IPS DF 4.7 (cell line): ENCODE results near the gene NPLOC4.
"Not testable (repeated sequence)": the region's sequence is repeated elsewhere in the genome, so short reads cannot be mapped to it uniquely, and the experiment has no call there.

ENCODE experiments used
- DNase-seq: peaks from one replicate; pipeline ENCODE4 v3.0.0-alpha.2; 2013; ENCODE audit warnings: low spot score; ENCODE audit errors: extremely low read depth

The NPLOC4 gene

DNA sequence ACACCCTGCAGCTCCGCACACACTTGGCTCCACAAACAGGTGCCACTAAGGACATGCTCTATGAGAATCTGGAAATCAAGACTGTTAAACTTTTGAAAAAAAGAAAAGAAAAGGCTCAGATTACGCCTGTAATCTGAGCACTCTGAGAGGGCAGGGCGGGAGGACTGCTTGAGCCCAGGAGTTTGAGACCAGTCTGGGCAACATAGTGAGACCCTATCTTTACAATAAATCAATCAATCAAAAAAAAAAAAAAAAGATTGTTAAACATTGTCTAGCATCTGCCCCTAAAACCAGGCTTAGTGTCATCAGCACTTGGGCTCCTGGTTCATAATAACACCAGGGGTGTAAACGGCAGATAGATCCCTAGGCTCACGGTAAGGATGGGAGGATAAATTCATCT lies 47.3 kb downstream of the NPLOC4 start:
- DNase-seq: no peak

DNA sequence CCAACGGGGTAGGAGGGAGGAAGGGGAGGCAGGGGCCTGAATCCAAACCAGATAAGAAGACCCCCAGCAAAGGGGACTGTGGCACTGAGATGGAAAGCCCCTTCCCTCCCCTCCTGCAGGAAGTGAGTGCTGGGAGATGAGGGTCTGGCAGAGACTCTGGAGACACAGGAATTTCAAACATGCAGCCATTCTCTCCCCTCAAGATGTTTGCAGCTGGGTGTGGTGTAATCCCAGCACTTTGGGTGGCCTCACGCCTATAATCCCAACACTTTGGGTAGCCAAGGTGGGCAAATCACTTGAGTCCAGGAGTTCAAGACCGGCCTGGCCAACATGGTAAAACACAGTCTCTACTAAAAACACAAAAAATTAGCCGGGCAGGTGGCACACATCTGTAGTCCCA lies 50.8 kb downstream of the NPLOC4 start:
- no peak for DNase-seq

DNA sequence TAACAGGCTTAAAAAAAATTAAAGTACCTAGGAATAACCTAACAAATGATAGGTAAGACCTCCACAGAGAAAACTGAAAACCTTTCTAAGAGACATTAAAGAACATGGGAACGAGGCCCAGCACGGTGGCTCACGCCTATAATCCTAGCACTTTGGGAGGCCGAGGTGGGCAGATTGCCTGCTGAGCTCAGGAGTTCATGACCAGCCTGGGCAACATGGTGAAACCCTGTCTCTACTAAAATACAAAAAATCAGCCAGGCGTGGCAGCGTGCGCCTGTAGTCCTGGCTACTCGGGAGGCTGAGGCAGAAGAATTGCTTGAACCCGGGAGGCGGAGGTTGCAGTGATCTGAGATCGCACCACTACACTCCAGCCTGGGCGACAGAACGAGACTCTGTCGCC lies 52.1 kb downstream of the NPLOC4 start:
- not testable (repeated sequence) for DNase-seq

DNA sequence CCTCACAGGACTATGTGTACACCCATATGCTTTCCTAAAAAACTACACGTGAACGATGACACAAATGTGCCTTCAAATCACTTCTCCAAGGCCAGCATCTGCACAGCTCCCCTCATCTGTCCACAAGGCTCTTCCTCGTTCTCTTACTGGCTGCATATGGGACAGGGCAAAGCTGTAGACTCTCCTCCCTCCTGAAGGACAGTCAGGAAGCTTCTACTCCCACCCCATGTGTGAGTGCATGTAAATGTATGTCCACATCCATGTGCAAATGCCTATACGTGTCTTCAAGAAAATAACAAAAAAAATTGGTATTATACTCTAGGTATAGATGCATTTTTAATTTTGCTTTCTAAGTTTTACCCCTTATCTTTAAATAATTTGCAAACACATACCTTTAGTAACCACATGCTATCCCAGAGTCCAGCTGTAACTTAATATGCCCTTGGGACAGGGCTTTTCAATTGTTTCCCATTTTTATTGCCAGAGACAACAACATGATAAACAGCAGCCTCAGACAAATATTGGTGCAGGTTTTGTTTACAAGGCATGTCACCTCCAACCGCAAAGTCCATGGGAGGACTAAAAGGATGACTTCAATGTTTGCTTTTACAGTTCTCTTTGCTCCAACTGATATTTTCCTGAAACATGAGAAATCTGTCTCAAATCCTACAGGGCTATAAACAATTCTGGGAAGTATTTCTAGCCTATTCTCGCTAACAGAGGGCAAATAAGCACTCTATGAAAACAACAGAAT lies 53.1 kb downstream of the NPLOC4 start:
- no peak for DNase-seq

DNA sequence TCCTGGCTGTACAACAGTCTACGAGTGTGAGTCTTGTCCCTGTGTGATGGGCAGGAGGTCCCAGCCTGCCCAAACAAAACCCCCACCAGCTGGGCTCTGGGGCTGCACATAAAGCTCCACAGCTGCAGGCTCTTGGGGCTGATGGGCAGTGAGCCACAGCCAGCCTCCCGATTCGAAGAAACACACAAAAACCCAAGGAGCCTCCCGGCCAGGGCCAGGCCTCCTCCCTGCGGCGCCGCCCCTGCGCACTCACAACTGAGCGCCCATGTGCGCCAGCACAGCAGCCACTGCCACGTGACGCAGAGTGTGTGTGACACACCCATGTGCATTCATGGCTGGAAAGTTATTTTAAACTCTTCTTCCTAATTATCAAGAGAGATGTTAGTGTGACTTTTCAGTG lies 54.2 kb downstream of the NPLOC4 start:
- DNase-seq: no peak

DNA sequence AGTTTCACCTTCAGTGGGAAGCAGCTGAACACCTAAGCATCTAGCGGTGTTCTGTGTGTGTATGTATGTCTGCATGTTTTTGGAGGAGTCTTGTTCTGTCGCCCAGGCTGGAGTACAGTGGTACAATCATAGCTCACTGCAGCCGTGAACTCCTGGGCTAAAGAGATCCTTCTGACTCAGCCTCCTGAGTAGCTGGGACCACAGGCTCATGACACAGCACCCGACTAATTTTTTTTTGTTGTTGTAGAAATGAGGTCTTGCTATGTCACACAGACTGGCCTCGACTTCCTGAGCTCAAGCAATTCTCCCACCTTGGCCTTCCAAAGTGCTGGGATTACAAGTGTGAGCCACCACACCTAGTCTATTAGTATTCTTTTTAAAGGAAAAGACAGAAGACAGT lies 54.6 kb downstream of the NPLOC4 start:
- no peak for DNase-seq

DNA sequence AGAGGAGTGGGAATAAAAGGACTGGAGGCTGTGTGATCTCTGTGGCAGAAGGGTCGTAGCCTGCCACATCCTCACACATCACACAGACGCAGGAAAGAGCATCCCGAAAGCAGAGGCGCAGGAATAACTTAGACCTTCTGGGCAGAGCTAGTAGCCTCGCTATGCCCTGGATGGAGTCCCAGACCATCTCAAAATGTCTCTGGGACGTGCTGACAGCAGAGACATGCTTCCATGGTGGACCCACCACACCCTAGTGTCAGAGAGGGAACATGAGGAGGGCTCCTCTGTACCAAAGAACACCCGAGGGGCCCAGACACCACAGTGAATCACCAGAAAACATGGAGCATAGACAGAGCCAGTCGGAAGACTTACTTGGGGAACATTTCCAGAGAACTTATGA lies 55.2 kb downstream of the NPLOC4 start:
- no peak for DNase-seq

DNA sequence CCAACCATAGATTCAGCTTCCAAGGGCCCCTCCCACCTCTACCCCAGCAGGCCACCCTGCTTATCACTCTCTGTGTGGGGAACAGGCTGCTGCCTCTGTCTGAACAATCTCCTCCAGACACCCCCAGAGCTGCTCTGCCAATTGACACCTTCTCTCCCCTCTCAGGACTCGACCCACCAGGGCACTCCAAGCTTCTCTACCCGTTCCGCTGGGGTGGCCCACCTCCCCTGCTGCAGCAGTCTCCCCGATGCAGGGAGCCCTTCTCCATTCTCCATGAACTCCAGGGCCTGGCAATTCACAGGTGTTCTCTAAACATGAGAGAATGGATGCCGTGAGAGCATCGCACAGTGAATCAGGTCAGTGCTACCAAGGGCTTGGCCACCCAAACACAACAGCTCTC lies 56.4 kb downstream of the NPLOC4 start:
- DNase-seq: no peak

DNA sequence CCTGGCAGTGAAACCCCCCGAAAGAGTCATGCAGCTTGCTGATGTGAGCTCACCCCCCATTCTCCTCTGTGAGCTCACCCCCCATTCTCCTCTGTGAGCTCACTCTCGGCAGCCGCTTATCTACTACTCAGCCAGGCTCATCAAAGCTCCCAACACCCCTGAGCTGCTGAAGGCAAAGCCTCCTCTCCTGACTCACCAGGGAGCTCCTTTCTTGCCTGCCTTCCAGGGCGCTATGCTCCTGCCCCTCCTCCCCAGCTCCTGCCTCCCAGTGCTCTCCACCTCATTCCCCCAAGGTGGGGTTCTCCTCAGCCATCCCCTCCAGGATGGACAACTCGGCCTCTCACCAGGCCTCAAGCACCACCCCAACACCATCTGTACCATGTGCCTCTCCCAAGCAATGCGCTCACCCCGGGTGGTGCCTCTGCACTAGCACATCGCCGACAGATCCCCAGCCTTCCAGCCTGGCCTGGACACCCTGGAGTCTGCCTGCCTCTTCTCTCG lies 57.0 kb downstream of the NPLOC4 start:
- no peak for DNase-seq

DNA sequence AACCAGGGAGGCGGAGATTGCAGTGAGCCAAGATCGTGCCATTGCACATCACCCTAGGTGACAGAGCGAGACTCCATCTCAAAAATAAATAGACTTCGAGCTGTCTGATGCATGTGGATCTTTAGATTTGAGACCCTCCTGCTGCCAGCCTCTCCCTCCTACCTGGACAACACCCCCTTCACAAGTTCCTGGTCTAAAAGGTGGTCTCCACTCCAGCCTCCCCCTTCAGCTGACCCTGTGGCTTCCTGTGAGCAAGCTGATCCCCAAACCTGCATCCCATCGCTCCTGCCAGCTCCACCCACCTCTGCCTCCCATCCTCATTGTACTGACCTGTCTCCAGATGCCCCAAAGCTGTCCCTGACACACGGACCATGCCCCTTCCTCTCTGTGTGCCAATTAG lies 57.6 kb downstream of the NPLOC4 start:
- no peak for DNase-seq

DNA sequence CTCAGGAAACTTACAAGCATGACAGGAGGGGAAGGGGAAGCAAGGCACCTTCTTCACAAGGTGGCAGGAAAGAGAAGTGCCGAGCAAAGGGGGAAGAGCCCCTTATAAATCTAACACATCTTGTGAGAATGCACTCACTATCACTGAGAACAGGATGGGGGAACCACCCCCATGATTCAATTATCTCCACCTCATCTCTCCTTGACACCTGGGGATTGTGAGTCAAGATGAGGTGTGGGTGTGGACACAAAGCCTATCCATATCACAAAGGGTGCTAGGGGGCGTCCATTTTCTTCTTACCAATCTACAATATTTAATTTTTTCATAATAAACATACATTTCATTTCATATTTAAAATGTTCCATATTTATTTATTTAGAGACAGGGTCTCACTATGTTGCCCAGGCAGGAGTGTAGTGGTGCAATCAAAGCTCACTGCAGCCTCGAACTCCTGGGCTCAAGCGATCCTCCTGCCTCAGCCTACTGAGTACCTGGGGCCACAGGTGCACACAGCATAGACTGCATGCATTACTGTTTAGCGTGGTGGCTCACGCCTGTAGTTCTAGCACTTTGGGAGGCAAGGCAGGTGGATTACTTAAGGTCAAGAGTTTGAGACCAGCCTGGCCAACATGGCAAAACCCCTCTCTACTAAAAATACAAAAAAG lies 58.2 kb downstream of the NPLOC4 start:
- no peak for DNase-seq

DNA sequence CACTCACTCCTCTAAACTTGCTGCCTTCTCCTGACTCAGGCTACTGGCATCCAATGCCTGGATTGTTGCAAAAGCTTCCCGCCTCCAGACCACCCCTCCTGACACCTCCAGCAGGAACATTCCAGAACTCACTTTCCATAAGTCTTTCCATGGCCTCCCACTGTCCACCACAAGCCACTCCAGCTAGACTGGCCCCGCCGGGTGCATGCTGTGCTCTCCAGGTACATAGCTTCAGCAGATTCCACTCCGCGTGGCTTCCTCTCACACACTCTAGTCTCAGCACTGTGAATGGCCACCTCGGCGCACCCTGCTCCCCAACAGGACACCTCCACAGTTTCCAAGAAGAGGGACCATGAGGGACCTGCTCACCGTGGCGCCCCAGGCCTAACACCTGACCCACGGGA lies 58.9 kb downstream of the NPLOC4 start:
- no peak for DNase-seq

DNA sequence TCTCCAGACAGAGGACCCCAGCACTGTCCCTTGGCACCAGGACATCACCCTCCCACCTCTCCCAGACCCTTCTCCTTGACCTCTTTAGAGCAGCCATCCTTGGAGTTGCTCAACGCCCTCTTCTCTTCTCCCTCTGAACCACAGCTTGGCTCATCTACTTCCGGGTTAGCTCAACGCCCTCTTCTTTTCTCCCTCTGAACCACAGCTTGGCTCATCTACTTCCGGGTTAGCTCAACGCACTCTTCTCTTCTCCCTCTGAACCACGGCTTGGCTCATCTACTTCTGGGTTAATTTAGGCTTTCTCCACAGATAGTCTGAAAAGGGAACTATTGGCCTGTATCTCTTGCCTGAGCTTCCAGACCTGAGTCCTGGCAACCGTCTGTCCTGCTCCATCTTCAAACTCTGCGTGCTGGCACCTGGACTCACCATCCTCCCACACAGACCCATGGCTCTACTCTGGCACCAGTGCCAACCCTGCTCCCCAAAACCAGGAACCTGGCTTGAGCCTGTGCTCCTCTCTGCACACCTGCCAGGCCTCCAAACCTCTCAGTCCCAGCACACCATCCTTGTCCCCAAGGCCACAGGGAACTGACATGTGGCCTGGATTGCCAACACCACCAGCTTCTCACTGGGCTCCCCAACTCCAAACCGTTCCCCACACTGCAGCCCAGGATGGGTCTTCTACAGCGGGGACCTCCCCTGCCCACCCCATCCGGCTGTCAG lies 59.5 kb downstream of the NPLOC4 start:
- DNase-seq: no peak

DNA sequence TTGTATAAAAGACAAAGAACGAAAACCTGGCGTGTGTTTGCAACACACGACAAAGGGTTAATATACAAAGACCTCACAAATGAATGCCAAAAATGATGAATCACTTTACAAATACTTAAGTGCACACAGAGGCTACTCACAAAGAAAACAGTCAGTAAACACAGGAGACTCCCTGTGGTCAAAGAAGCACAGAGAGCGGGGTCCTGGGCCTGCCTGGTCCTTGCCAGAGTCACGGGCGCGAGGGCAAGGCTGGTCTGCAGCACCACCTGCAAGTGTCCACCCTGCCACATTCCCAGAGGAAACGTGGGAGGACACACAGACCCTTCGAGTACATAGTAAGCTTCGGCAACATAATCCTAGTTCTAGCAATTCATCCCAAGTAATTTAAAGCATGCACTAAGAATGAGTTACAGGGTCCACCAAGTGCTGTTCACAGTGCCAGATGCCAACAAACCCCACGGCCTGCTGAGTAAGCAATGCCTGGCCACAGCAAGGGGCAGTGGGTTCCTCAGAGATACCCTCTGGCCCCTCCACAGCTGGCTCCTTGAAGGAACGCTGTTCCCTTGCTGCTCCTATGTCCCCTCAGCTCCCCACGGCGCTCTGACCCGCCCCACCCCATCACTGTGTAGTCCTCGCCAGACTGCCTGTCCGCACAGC lies 60.2 kb downstream of the NPLOC4 start:
- DNase-seq: no peak

DNA sequence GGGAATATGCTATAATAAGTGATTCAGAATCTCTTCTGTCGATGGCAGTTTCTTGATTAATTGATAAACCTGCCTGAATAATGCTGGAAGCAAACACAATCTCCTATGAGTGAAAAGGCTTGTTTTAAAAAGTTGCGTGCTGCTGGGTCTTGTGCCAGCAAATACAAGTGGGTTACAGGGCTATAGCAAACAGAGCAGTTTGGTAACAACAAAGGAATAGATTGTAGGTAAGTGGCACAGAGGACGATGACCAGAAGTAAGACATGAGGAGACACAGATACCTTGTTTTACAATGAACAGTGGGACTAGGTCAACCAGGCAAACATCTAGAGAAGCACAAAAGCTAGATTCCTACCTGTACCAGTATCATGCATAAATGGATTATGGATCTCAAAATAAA lies 61.1 kb downstream of the NPLOC4 start:
- no peak for DNase-seq

DNA sequence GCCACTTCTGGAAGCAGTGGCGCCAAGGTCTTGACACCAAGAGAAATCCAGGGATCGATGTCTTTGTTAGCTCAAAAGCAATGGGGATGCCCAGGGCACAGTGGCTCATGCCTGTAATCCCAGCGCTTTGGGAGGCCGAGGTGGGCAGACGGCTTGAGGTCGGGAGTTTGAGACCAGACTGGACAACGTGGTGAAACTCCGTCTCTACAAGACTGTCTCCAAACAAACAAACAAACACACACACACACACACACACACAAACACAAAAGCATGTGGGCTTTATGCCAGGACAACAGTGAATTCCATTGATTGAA lies 62.3 kb downstream of the NPLOC4 start:
- DNase-seq: no peak

DNA sequence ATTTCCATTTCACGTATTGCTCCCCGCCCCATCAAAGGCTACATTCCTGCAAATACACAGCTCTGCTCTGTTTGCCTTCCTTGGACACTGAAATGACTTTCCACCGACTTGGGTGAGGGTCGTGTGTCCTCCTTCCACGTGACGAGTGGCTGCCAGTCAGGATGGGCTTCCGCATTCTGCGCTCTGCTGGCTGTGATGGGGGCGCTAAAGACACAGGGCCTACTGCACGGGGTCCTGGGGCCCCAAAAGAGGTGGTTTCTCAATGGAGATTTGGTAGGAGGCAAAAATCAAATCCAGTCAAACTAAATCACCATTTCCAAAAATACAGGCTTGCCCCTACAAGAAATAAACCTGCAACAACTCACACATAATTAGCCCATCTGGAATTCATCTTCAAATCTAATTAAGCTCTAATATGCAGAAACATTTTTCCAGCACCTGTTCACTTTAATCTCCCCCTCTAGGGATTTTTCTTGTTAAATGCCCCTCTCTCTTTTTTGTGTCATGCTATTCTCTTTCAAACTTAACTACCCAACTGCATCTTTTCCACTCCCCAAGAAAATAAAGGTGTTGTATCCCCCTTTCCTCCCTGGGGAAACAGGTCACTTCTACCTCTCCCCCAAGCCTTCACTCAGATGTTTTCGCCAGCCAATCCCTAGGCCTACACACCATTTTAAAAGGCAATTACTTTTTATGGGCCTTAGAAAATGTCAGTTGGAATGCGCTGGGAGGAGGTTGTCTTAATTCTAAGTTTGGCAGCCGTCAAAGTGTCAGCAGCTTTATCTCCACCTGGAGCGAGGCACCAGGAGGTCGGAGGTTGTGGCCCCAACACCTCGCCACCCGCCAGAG lies 62.9 kb downstream of the NPLOC4 start:
- DNase-seq: no peak

DNA sequence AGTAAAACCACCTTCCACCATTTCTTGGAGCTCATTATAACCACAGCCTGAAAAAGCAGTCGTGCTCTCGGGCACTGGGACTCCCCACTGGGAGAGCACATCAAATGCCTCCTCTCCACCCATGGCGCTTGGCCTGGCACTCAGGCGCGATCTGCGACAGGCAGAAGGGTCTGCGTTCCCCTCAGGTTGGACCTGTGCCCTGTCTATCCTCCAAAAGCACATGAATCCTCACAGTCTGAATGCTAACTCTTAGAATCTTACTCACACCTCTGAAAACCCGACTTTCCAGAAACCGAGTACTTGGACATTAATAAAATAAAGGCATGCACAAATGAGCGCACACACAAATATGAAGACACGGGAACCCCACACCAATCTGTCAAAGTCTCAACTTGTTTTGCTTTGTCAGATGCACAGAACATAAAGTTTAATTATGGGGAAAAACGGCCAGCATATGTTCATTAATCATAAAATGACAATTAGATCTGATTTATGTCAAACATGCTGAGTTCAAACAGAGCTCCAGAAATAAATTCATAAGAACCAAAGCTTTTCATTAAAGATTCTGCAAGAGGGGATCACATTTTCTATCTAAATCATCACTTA lies 64.2 kb downstream of the NPLOC4 start:
- no peak for DNase-seq

DNA sequence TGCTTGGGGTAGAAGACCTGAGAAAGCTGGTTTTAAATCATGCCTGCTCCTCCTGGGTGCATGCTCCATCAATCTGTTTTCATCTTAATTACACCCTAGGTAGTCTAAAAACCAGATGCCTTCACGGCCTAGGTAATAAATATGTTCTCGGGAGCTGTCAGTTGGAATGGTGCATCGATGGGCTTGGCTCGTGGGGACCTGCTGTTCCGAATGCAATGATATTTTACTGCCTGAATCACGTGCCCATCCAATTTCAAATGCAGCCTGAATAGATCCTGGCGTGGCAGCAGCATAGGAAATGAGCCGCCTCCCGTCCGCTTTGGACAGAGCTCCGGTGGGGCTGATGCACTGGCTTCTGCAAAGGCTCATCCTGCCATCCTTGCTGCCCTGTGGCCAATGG lies 65.9 kb downstream of the NPLOC4 start:
- no peak for DNase-seq

DNA sequence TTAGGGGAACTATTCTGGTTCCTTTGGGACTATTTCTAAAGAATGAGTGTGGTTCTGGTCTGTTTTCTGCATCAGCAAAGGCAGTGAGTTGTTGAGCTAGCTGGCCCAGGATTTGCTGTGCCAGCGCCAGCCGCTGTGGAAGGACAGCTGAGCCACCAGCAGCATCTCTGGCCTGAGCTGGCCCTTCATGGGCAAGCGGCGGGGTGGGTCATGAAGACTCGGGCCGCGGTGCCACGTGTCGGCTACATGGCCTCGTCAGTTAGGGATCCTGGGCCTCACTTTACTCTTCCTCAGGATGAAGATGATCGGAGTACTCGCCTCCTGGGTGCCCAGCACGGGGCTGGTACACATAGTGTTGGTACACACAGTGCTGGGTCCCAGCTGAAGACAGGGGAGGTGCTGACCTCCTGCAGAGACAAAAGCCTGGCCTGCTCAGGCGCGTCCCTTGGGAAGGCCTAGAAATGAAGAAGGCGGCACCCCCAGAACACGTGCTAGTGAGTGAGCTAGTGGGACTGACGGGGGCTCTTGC lies 66.9 kb downstream of the NPLOC4 start:
- DNase-seq: no peak
